GM19193 (cell line): ENCODE data around the gene PPIB.

ENCODE experiments used
- POLR2A ChIP-seq: IDR thresholded peaks from 4 replicates; pipeline ENCODE4 v1.6.1; 2011; ENCODE audit not compliant: insufficient read depth, insufficient read length; ENCODE audit errors: extremely low read depth

Gene PPIB

GRCh38 chr15:64149893-64150578, 12.8 kb downstream of the PPIB start:
- TF ChIP-seq POLR2A: no peak

GRCh38 chr15:64149424-64149823, 13.4 kb downstream of the PPIB start:
- no peak for TF ChIP-seq POLR2A

- no peak for TF ChIP-seq POLR2A
These were observed 14.2 kb downstream of the PPIB start for GRCh38 chr15:64148581-64148980.

GRCh38 chr15:64148168-64148567, 14.7 kb downstream of the PPIB start:
- TF ChIP-seq POLR2A: no peak

DNA sequence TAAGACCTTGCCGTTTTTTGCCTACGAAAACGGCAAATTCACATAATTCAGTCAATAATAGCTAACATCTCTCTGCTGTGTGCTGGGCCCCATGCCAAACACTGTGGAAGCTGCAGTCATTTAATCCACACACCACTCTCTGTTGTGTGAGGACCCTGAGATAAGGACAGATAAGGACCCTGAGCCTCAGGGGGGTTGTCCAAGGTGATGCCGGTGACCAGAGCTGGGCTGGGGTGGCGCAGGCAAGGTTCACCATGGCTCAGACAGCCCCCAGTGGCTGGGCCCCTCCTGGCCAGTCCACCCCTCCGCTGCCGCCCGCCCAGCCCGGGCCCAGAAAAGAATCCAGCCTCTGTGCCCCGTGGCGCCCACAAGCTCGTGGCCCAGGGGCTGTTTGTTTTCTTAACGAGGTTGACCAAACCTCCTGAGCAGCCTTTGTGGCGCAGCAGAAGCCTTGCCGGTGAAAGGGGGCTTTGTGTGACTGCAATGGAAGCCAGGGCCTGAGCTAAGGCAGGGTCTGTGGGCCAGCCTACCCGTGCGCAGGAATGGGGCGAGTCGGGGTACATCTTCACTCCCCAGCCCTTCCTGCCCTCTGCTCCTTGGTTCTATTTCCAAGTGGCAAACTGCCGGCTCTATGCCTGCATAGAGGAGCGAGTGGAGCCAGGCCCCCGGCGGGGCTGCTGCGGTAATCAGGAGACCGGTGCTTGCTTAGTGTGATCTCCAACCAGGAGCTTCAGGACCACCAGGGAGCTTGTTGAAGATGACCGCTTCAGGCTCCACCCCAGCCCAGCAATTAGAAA, 15.7 kb downstream of the PPIB start:
- TF ChIP-seq POLR2A: no peak

DNA sequence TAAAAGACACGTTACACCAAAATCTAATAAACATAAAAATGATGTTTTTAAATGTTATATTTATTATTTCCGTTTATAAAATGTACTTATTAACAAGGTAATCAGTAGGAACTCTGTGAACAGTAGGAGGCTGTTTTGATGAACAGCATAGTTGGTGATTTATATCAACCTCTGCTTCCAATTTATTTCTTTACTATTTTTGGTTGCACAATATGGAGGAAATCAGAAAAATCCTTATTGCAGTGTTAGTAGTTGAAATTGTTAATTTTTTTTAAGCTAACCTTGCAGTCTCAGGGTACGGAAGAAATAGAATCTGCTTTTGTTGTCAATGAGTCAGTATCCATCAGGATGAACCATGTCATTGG, 16.3 kb downstream of the PPIB start:
- TF ChIP-seq POLR2A: no peak

DNA sequence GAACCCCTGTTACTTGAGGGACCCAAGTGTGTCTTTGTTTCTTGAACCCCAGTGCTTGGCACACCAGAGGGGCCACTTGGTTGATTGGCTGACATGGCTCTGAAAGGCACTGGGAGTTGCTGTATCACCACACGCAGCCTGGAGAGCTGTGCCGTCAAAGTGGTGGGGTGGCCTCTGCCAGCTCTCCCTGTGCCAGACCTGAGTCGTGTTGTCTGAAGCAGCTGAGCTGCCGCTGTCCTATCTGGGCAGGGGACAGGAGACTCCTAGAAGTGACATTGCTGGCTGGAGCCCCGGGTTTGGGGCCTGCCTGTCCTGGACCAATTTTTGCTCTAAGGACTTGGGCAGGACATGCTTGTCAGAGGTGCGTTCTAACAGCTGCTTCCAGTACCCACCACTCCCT, 16.8 kb downstream of the PPIB start:
- no peak for TF ChIP-seq POLR2A

DNA sequence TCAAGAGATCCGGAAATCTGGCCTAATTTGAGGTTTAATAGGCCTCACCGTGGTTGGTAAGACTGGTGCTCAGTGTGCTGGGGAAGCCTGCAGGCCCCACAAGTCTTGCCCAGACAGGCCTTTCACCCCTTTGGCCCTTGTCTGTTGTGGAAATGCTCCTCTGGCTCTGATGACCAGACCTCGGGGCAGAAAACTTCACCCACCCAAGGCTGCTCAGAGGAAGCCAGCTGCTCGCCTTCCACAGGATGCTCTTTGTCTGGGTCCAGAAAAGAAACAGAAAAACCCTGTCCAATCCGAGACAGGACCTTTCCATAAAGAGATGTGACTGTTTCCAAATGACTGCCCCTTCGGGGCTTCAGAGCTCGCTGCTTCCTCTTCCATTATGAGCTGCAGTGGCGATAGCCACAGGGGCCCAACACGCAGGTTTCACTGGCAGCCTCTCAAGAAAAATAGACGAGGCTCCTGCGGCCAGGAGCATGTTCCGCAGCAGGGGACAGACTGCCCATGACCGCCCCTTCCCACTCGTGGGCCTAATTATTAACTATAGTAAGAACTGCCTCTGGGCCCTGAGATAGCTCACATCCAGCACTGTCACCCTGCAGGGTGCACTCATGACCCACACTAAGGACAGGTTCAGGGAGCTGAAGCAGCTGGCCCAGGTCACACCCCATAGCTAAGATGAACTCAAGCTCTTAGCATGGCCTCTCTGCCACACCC, 18.1 kb downstream of the PPIB start:
- TF ChIP-seq POLR2A: peak; percentile 47

DNA sequence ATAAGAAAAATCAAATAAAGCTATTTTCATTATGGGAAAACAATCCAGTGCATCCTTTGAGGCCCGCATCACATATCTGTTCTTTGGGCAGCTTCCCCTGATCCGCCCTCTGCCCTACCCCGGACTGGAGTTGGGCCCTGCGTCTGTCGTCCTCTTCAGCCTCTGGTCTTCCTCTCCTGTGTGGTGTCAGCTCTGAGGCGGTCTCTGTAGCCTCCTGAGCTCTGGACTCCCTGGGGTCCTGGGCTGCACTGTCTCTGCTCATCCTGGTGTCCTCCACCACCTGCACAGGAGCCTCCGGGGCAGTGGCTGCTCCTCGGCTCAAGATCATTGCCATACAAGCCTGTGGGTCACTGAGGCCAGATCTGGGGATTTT, 18.6 kb downstream of the PPIB start:
- no peak for TF ChIP-seq POLR2A

DNA sequence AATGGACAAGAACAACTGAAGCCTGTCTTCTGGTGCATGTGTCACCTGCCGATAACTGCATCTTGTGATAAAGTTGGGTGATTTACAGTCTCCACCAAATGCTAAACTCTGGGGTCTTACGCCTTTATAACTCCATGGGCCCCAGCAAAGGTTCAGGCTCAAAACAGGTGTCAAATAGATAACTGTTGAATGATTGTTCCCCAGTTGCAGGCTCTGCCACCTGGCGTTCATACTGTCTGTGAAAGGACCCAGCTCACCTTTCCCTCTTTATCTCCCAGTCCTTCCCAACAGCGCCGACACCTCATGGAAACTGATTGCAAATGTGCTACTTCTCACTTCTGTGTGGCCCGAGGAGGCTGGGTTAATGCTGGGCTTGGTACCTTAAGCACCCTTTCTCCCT, 19.5 kb downstream of the PPIB start:
- TF ChIP-seq POLR2A: no peak

GRCh38 chr15:64141798-64142512, 20.9 kb downstream of the PPIB start:
- TF ChIP-seq POLR2A: no peak

DNA sequence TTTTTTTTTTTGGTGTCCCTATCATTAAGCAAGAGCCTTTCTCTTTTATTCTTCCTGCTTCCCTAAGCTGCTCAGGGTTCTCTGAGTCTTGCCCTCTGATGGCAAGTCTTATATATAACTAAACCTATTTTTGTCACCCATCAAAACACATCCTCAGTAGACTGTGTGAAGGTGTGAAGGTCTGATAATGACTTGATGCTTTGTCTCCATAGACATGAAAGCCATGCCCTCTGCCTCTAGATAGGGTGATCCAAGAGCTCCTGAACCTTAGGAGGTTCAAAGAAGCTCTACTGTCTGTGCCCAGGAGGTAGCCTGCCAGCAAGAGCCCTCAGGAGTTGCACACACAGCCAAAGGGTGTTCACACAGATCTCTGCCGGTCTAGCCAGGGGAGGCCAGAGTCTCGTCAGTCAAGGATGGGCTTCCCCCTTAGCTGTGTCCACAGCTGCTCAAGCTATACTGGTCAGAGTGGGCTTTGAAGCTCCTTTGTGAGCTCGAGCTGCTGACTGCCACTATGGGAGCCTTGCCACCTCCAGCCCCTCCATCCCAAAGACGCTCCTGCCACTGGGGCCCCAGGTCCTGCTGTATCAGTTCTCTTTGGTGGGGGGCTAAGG, 24.4 kb downstream of the PPIB start:
- no peak for TF ChIP-seq POLR2A

GRCh38 chr15:64137226-64137833, 25.5 kb downstream of the PPIB start:
- no peak for TF ChIP-seq POLR2A

- TF ChIP-seq POLR2A: no peak
These were observed 26.5 kb downstream of the PPIB start for GRCh38 chr15:64136347-64136746.
